Activated T-cell treated with anti-CD3 and anti-CD28 coated beads for 48 hours (primary cell): Measurements from ENCODE around the gene XYLT1.

Experiments used
- DNase-seq: peaks from one replicate; pipeline ENCODE4 v3.0.0-alpha.2; 2020; ENCODE audit warnings: low read depth

XYLT1 gene

DNA sequence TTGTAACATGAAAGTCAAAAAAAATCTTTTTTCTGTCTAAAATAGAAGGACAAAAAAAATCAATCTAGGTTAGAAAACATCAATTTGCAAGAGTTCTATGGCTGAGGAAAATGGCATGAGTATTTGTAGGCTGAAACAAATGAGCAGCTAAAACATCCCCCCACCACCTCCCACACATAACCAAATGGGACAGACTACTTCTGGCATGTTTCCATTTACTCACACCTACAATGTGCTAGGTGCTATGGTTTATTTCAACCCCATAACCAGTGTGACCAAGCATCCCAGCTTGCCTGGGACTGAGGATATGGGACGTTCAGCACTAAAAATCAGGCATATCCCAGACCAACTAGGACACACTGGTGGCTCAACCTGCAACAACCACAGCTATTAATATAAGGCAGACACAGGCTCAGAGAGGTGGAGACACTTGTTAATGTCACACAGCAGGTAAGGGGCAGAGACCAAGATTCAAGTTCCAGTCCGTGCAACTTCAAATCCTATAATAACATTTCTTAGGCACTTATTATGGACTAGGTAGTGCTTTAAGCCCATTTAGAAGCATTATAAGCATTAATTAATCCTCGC lies 96.0 kb downstream of the XYLT1 start:
- DNase-seq: no peak

DNA sequence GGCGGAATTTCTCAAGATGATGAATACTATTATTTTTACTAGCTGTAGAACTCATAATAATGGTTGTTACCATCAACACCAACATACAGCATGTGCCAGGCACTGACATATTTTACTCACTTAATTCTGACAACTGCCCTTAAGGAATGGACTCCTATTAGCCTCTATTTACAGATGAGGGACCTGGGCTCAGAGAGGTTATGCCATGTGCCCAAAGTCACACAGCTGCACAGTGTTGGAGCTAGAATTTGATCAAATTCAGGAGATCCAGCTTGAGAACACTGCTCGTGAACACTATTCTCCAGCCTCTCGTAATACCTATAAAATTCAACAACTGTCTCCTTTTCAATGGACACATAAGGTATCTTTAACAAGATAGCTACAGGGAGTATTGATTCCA lies 97.2 kb downstream of the XYLT1 start:
- no peak for DNase-seq

DNA sequence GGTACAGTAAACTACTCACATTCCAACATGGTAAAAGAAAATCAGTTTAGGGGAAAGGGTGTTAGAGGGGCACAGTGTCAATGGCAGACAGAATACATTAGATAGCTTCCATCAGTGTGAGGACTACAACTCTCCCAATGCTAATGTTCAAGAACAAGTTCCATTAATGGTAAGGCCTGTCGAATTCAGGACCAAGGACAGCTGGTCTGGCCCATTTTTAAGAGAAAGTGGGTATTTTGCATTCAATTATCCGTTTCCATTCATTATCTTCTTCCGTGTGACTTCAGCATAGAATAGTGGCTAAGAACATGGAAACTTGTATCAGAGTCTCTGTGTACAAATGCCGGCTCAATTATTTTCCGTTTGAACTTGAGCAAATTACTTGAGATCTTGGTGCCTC lies 98.4 kb downstream of the XYLT1 start:
- no peak for DNase-seq

DNA sequence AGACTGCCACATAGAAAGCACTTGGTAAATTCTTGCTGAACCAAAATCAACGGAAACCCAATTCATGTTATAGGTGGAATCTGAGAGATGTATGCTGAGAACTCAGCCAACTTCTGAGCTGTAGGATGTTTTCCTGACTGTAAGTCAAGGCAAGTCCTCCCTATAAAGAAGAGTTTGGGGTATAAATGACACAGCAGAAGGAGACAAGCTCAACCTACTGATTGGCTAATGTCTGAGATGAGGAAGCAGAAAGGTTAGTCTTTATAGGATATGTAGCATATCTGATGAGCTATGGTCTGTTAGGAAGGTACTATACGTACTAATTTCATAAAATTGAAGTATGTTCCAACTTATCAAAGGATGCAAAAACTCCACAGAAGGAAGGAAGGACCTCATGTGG lies 99.5 kb downstream of the XYLT1 start:
- DNase-seq: no peak

DNA sequence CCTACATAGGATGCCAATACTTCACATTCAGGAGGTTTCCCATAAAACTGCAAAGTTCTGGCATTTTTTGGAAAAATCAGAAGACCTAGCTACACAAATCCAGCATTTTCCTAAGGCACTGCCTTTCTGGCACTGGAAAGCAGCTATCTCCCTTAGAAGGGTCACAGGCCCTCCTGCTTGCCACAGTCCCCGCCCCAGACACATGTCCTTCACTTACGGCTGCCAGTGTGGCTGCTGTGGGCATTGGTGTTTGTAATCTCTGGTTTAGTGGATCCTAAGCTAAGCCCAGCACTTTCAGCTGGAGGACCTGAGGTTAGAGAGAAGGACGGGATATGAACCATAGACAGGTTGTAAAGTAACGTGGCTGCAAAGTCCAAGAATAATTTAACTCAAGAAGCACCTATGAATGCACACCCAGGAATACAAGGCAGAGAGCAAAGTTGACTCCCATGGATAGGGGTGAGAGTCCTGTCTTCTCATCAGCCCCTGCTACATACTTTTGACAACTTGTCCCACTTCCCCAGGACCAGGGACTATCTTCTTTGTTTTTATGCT lies 100.0 kb downstream of the XYLT1 start:
- DNase-seq: no peak

DNA sequence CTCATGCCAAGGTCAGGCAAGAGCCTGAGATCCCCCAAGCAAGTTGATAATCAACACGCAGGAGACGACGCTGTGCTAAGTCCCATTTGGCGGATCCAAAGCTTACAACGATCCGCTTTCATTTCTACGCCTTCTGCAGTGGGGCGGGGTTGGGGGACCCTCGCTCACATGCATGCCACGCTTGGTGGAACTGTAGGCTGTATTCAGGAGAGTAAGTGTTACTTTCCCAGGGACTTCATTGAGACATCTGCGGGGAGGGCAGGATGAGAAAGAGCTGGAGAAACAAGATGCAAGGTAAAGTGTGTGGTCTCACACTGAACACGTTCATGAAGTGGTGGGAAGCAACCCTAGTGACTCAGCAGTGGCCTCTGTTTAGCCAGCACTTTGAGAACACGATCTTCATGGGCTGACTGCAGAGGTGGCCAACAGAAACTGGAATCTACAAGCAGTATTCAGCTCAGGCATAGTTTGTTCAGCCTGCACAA lies 100.5 kb downstream of the XYLT1 start:
- no peak for DNase-seq

DNA sequence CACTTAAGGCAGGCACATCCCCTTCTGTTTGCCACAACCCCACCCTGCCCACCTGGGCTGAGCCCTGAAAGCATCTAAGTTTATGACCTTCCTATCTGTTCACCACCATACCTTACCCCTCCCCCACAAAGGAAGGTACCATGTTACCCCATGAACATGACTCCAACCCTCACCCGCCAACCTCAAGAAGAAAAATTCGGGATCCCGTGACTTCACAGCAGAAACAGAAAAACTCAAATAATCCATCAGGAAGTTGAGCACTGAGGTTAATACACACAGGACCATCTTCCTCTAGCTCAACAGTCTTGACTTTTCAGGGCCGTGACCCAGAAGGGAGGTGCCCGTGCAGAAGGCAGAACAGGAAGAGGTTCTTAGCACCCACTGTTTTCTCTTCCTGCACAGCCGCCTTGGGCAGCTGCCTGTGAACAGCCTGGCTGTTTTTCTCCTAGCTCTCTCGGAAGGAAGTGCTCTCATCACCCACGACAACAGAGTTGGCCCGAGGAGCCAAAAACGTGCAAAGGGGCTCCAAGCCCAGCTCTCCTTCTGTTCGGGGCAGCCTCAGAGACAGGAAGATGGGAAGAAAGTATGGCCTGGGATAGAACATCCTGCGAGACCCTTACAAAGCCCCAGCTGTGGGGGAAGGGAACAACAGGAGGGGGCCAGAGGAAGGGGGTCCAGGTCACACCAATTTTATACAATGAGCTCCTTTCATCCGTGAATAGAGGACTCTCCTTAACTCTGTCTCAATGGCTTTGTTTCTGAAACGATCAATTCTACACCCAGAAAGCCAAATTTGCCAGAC lies 101.1 kb downstream of the XYLT1 start:
- peak; percentile 41 for DNase-seq

DNA sequence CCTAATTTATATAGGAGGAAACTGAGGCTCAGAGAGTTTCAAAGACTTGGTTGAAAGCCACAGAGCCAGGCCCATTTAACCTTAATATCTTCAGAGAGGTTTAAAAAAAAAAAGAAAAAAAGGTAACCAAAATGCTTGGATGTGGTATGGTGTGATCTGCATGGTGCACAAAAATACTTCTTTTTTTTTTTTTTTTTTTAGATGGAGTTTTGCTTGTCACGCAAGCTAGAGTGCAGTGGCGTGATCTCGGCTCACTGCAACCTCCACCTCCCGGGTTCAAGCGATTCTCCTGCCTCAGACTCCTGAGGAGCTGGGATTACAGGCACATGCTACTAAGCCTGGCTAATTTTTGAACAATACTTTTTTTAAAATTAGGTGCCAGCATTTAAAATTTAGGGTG lies 101.8 kb downstream of the XYLT1 start:
- DNase-seq: no peak

DNA sequence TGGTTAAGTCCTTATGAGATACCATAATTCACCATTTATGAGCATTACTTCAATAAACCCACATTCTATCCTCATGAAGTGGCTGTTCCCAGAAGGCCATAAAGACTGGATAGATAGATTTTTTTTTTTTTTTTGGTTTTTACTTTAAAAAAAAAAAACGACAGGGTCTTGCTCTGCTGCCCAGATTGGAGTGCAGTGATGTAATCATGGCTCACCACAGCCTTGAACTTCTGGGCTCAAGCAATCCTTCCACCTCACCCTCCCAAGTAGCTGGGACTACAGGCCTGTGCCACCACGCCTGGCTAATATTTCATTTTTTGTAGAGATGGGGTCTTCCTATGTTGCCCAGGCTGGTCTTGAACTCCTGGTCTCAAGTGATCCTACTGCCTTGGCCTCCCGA lies 102.3 kb downstream of the XYLT1 start:
- DNase-seq: no peak

DNA sequence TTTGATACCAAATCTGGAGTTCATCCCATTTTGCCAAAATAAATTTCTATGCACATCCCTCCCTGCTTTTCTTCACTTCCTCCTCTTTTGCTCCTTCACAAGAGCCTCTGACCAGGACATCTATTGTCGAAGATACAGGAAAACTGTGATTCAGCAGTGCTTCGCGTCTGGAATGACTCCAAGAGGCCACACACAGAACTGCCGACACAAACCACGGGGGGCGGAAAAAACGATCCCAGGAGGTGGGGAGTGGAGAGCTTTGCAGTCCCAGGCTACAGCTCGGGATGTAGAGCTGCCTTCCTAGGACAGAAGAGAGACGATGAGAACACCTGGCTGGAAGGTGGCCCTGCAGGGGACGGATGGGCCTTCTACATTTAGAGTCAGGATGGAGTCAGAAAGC lies 102.8 kb downstream of the XYLT1 start:
- DNase-seq: no peak

DNA sequence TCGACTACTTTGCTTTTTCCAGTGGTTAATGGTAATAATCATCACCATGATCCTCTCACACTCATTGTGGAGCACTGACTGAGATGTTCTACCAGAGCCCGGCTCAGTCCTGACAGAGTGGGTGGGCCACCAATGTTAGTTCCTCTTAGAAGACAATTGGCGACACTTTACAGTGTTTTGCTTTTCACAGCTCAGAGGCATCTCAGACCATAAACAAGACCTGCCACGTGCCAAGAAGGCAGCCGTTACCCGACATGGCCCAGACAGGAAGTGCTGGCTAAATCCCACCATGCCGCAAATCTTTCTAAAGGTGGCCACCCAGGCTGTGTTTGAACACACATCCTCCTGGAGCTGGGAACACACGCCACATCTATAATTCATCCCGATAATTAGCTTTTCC lies 103.7 kb downstream of the XYLT1 start:
- no peak for DNase-seq

DNA sequence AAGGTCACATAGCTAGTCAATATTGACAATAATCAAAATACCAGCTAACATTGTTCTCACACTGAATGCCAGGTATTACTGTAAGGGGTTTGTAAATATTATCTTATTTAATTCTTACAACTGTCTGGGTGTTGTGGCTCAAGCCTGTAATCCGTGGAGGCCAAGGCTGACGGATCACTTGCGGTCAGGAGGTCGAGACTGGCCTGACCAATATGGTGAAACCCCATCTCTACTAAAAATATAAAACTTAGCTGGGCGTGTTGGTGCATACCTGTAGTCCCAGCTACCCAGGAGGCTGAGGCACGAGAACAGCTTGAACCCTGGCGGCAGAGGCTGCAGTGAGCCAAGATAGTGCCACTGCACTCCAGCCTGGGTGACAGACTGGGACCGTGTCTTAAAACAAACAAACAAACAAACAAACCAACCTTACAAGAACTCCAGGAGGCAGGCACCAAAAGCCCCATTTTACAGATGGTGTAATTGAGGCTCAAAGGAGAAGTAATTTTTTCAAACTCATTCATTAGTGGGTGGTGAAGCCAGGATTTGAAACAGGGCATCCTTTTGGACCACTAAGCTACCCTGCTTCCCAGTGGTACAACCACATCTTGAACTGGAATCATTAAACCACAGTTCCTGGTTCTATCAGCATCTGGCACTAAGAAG lies 104.3 kb downstream of the XYLT1 start:
- DNase-seq: no peak

DNA sequence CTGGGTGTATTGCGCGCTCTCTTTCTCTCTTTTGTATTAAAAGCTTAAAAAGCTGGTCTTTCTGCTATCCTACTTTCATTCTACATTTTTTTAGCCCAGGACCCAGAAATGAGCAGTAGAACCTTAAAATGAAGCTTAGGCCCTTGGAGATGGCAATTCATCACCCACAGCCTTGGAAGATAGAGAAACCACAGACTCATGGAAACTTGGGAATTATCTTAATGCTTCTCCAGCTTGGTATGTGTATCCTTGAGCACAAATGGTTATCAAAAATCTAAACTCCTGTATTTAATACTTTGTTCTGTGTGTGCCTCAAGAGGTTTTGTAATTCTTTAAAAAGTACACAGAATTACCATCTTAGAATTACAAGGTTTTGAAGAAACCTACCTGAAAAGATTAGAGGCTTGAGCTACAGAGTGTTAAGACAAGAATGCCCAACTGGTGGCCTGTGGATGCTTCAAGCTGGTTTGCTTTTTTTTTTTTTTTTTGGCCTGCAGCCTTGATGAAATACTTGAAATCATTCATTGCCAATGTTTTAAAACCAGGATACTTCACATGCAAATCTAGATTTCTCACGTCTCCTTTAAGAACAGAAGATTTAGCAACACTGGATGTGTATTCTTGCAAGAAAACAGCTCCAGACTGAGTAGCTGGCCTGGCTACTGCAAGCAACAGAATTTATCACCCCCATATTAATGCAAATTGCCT lies 105.0 kb downstream of the XYLT1 start:
- DNase-seq: no peak

DNA sequence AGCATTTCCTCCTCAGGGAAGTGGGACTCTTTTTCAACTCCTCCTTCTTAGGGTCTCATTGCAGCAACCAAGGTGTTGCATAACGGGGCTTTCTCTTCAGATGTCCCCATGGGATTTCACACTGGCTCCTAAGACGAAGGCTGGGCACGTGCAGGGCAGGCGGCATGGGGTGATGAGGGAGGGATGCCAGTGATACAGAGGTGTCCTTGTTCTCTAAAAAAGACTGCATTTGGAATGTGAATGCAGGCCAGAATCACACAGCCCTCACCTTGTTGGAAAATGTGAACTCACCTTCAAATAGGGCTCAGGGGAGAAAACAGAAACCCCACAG lies 105.6 kb downstream of the XYLT1 start:
- no peak for DNase-seq

DNA sequence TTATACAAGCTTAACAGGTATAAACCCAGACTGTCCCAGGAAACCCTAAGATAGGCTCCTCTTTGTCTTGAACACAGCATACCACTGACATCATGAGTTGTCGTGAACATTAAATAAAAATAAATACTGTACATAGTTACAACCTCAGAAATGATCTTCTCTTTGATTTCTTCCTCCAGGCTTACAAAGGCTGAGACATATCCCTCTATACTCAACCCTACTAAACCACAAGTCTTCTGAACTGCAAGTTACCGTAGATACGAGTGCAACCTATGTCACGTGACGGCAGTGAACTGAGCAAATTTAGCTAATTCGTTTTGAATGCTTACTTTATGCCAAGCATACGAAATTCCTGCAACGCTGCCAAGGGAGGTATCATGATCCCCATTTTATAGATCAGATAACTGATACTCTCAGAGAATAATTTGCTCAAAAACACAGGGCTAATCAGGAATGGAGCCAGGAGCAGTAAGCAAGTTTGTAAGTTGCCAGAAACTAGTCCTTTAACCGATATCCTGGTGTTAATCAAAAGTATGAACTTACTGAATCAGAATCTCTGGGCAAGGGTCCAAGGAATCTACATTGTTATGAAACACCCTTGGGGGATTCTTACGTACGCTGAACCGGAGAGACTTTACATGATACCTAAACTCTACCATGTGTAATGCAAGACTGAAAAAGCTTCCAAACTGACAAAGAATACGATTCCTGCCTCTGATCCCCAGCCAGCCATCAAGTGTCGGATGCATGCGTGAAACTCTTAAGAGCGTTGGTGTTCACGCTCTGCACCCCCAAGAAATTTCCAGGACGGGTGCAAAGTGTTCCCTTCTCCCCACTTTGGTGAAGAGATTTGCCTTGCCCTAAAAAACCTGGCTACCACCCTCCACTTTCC lies 106.2 kb downstream of the XYLT1 start:
- no peak for DNase-seq

DNA sequence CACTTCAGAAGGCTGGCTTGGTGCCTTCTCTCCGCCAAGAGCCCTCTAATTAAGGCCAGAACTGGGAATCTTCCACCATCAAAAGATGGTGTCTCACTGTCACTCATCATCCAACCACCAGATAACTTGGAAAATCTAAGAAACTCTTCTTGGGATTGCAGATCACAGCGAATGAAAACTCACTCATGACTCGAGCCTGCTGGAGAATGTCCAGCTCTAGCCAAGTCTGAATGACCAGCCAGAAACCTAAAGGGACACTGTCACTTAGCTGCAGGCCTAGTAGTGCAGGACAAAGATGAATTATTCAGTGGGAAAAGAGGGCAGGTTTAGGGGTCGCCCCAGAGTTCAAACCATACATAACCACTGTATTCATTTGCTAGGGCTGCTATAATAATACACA lies 107.8 kb downstream of the XYLT1 start:
- DNase-seq: no peak

DNA sequence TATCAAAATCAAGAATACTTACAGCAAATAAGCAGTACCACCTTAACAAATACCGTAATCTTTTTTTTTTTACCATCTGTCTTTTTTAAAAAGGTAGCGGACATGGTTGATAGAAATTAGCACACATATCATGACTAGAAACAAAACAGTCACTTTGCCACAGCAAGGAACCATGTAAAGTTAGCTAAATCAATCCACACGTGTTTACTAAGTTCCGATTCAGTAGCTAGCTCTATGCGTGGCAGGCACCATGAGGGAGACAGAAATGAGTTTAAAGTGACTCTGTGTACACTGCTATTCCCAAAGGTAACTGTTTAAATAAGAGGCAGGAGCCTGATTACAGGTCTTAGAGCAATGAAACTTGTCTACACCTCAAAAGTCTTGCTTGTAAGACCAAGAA lies 108.6 kb downstream of the XYLT1 start:
- no peak for DNase-seq

DNA sequence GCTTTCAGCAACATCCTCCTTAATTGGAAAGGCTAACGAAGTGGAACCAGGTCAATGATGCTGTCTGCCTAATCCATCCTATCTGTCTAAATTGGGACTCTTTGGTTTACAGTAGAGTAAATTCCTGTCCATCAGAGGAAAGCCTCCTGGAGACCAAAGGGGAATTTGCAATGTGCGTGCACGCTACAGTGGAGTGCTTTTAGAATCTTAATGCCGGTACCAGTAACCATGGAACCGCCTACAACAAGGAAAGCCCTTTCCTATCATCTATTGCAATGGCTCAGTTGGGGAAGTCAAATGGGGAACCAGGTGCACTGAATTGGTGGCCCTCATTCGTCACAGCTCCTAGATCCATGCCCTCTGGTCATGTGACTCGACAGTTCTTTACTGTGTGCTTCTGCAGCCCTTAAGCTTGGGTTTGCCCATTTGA lies 110.1 kb downstream of the XYLT1 start:
- no peak for DNase-seq

DNA sequence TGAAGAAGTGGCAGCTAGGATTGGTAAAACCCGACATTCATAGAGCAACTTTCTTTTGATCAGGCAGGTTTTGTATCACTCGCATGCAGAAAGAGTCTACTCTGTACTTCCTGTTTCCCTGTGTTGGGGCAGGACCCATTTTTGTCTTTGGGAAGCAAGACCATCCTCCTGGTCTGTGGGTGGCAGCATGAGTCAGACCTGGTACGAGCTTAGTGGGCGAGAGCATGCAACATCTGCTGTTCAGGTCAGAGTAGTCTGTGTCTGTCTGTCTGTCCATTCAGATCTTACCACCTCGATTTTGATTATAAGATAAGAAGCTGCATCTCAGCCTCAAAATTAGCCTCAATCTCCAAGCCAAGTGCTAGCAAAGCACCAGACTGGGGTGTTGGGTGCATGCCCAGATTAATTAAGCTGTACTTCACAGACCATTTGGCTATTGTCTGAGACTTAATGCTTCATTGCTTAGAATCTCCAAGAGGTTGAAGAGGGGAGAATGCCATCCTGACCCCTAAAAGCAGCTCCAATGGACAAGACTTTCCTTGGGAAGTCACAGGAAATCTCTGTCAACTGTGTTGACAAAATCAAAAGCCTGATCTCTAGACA lies 110.9 kb downstream of the XYLT1 start:
- DNase-seq: peak; percentile 58

DNA sequence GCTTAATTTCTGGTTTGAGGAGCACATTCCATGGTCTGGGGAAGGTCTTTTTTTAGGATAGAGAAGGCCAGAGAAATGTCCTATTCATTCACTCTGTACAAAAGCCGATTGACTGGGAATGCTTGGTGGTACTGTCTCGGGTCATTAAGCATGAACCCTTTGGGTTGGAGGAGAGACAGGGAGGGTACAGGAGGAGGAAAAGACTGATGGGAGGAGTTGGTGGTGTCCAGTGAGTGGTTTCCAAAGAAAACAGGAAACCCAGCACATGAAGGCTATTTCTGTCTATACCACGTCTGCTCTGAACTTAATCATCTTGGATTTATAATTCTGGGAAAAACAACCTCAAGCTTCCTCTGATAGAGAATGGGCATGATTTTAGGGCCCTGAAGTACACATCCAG lies 111.9 kb downstream of the XYLT1 start:
- no peak for DNase-seq

DNA sequence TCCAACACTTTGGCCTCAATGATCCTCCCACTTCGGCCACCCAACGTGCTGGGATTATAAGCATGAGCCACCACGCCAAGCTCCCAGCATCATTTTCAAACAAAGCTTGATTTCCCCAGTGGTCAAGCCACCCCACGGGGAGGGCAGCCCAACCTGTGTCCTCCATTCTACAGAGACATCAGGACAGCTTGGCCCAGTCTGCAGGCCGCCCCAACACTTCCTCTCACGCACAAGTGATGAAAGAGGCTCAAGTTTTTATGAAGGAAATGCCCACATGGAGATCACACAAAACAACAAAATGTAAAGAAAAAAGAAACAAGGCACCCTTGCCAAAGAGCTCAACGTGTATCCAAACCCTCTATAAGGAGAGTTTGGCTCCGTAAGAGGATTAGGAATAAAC lies 112.4 kb downstream of the XYLT1 start:
- DNase-seq: no peak
